DMS114 treated with DMSO at 0.1 percent for 48 hours (cell line): ENCODE results near the gene NKAIN4.

ENCODE experiments used
- DNase-seq: peaks from one replicate; lab custom pipeline; 2025; ENCODE audit not compliant: unreplicated experiment; lab: John Stamatoyannopoulos, UW

NKAIN4 gene

DNA sequence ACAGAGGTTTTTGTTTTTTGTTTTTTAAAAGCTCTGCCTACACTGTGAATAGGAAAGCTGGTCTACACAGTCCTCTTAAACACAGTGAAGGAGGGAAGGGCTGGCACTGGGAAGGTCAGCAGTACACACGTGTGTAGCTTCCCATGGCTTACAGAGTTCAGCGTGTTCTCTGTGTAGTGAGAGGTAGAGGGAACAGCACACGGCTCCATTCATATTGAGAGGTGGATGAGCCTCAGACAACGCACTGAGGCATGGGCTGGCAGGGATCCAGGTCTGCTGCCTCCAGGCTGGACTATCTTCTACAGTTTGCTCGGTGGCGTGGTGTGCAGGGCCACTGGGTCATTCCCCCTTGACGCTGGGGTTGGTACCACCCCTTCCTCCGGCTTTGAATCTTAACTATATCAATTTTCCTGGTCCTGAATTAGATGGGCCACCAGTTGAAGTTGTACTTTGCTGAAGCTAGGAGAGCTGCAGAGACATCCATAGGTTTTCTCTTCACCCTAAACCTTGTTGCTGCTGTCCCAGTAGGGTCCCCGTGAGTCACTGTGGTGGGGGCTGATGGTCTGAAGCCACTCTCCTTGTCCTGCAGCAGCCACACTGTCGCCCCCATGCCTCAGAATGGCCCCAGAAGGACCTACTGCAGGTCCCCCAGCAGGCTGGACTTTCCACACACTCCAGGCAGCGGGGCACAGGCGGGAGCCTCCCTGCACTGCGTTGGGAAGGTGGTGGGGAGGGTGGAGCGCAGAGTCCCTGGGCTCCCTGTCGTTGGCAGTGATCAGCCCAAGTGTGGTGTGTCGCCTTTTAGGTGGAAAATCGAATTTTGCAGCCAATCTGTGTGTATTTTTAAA is 20.3 kb upstream of the NKAIN4 start:
- no peak for DNase-seq

DNA sequence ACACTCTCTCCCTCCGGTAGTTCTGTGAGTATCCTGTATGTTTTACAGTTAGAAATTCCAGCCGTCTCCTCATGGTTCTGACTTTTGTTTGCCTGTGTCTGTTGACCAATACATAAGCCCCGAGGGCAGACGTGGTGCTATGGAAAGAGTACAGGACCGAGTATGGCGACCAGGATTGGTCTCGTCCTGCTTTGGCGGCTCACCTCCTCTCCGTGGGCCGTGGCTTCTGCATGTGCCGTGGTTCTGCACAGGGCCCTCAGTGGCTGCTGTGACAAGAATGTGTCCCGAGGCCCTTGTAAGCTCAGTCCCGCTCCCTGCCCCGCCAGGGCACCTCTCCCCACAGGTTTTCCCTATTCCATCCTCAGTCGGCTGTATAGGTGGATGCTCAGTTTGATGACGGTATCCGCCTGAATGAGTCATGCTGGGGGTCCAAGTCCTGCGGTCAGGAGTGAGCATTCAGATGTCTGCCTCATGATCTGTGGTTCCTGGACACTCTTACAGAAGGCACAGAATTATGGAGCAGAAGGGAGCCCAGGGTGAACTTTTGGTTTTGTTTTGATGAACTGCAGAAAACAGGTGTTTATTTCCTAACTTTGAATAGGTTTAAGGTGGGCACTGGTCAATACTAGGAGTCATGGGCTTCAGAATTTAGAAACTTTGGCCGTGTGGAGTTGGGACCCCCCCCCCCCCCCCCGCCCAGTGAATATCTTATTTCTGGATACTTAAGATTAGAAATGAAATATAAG is 19.5 kb upstream of the NKAIN4 start:
- DNase-seq: no peak

DNA sequence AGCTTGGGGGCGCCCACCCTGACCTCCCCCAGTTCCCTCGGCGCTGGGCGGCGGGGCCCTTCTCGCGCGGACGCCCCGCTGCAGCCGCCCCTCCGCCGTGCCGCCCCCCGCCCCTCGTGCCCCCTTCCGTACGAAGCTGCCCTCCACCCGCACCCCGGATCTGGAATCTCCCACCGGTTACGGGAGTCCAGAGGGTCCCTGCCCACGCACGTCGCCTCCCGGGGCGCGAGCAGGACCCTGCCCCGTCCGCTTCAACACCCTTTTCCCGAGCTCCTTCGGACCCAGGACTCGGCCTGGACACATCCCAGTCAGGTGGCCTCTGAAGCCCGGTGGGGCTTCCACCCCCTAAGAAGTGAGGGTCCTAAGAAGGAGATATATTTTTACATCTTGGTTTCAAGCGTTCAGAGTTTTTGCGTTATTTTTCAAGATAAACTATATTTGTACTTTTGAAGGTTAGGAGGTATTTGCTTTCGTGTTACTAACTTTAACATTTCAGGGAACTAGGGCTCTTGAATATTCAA is 18.9 kb upstream of the NKAIN4 start:
- DNase-seq: no peak

DNA sequence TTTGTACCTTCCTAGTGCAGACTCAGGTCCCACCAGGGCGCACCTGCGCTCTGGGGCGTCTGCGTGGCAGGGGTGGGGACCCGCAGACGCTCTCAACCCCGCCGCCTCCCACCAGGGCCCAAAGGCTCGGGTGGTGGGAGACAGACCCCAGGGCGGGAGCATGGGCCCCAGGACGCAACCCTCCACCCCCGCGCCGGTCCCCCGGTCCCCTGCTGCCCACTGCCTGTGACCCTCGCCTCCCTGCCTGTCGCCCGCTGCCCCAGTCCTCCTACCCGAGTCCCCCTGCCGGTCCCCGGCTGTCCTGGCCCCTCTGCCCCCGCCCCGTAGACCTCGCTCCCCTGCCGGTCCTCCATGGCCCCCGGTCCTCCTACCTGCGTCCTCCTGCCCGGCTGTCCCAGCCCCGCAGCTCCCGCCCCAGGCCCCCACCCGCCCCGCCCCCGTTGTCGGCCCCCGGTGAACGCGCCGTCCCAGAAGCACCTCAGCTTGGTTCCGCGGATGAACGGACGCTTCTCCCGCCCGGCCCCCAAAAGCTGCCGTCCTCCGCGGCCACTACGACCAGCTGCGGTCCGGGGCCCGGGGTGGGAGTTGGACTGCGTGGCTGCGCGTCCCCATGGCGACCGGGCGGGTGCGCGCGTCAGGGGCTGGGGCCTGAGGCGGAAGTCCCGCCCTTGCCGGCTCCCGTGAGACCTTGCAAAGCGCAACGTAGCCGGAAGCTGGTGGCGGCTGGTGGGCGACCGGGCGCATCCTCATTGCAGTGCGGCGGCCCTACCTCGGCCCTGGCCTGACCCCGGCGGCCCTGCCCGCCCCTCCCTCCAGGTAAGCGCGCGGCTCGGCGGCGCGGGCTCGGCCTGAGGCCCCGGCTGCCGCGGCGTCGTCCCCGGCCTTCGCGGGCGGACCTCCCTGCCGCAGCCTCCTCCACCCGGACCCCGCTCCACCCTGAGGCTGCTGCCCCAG is 18.1 kb upstream of the NKAIN4 start, which contains the start of gene ARFGAP1:
ARFGAP1 (plus strand) TSS at position 709 of the 954 bp plus-strand sequence. CDS start 2,768 bp downstream, outside the sequence.
- peak; percentile 53 for DNase-seq

DNA sequence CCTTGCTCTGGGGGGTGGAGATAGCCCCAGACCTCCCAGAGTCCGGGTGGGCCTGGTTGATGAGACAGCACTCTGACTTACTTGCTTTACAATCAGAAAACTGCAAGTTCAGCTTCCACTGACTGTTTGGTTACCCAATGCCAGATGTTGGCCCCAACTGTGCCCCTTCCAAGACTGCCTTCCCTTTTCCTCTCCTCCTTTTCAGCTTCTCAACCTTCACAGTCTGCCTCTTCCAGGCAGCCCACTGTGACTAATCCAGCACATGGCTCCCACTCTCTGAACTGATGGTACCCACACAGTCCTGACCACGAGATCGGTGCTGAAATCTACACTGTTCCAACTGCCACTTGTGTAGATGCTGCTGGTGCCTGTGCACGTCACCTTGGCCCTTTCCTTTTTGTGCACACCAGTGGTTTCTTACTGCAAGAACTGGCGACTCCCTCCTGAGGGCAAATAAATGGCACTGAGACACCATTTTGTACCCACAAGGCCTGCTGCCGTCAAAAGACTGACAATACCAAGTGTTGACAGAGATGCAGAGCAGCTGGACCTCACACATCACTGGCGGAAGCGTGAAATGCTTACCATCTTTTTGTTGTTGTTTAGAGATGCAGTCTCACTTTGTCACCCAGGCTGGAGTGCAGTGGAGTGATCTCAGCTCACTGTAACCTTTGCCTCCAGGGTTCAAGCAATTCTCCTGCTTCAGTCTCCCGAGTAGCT is 16.5 kb upstream of the NKAIN4 start:
- DNase-seq: no peak

DNA sequence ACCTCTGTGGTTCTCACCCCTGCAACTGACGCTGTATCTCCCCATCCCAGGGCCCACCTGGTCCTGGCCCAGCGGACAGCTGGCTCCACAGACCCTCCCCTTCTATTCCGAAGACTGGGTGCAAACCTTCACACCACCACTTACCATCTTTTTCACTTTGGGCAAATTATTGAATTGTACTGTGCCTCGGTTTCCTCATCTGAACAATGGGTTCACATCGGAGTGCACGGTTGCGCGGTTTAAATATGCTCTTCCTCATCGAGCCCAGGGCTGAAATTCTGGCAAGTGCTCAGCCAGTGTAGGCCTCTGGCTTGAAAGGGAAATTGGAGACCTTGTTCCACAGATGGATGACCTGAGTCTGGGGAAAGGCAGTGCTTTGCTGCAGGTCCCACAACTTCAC is 15.5 kb upstream of the NKAIN4 start:
- no peak for DNase-seq

DNA sequence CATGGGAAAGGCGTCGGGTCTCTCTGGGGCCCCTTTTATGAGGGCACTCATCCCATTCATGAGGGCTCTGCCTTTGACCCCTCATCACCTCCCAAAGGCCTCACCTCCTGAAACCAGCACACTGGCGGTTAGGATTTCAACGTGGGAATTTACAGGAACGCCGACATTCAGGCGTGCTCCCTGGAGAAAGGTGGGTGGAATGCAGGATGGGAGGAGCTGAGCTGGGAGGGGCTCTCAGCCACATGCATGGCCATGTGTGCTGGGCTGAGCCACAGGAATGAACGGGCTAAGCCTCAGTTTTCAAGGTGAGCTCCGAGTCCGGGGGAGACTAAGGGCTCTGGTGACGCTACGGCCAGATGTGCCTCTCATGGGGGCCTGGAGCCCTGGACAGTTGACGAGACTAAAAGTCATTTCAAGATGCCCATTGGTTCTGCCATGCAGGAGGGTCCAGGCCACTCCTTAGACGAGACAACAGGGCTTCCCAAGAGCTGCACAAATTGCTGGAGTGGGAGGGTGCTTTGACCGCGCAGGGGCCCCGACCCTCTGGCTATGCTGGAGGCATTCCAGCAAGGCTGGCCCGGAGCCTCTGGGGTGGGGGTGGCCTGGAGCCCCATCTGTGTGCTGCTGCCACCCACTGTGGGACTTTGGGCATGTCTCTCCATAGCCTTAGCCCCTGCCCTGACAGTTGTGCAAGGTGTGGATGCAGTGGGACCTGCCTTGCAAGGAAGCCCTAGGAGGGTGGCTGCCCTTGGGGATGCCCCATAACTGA is 14.6 kb upstream of the NKAIN4 start:
- DNase-seq: no peak

DNA sequence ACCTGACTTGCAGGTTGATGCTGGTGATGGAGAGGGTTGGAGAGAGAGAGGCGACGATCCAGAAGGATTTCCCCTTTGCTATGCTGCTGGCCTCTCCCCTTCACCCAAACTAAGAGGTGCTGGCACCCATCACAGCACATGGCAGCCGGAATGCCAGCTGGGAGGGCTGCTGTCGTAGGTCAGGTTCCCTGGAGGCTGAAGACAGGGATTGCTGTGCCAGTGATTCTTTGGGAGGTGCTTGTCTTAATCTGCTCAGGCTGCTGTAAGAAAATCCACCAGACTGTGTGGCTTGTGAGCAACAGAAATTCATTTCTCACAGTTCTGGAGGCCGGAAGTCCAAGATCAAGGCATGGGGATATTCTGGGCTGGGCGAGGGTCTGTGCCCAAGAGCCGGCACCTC is 14.0 kb upstream of the NKAIN4 start:
- no peak for DNase-seq

DNA sequence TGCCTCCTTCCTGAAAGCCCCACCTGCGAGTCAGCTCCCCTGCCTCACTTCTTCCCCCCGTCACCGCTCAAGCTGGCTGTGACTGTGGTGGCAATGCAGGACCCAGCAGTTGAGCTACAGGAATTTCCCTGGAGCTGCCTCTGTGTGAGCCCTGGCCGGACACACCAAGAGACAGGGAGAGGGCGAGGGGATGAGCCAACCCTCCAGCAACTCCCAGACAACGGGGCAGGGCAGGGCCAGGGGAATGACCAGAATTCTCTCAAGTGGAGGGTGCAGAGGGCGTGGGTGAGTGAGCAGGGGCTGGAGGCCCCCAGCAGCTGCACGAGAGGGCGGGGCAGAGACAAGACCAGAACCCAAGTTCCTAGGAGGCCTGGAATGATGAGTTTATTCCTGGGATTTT is 13.4 kb upstream of the NKAIN4 start:
- no peak for DNase-seq

DNA sequence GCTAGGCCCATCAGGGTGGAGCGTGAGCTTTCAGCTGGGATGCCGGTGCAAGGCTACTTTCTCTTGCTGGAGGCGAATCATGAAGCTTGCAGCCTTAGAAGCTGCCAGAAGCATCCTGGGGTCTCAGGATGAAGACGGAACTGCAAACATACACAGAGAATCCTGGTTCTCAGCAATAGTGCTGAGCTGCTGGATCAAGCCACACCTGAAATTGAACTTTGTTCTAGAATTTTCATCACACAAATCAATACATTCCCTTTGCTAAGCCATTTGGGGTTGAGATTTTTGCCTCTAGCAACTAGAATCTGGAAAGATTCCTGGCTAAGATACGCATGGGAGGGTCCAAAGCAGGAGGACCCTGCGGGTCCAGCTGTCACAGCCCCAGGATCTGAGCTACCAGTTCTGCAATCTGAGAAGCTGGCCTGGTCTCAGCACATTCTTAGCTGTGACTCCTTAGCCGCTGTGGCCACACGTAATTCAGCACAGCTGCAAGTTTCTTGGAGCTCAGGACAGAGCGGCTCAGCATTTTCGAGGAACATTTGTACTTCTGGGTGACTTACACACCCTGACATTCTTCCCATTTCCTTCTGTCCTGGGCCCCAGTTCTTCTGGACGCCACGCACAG is 11.7 kb upstream of the NKAIN4 start:
- no peak for DNase-seq

DNA sequence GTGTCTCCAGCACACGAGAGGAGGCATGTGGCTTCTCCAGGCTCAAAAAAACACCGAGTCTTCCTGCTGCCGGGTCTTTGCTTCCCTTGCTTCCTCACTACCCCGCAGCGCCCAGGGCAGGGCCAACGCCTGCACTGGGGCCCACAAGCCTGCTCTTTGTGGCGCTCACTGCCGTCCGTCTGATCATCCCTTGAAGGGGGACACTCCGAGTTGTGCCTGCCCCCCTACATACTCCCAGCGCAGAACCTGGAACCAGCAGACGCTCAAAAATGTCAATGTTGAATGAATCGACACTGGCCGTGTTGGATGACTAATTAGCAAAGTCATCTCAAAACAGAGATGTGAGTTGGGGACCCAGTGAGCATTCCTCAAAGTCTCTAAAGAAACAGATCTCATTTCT is 10.3 kb upstream of the NKAIN4 start:
- no peak for DNase-seq

DNA sequence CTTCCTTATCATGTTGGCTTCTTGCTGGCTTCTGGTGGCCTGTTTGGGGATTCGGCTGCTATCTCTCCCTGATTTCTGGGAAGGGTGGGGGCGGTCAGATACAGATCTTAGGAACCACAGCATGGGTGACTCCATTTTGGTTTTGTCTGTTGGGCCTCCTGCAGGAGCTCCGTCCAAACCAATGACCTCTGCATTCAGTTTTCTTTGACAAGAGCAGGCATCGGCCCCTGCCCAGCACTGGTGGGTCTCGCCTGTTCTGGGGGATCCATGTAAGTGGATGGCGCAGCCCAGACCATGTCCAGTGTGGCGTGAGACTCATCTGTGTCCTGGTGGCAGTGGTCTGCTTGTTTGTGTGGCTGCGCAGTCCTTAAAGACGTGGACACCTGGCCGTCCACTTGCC is 9.7 kb upstream of the NKAIN4 start:
- no peak for DNase-seq

DNA sequence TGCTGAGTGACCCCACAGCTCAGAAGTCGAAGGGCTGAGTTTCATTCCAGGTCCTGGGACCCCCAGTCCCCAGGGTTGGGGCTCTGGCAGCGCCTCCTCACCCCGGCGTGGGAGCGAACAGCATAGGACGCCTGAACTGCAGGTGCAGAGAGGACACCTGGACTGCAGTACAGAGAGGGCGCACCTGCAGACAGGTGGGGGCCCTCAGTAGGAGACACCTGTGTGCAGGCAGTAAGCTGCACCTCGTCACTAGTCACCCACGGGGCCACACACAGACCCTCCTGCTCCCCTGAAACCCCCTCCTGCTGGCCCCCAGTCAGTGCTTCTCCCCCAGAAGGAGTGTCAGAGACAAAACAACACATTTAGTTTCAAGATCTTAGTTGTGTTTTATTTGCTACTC is 8.6 kb upstream of the NKAIN4 start:
- no peak for DNase-seq

DNA sequence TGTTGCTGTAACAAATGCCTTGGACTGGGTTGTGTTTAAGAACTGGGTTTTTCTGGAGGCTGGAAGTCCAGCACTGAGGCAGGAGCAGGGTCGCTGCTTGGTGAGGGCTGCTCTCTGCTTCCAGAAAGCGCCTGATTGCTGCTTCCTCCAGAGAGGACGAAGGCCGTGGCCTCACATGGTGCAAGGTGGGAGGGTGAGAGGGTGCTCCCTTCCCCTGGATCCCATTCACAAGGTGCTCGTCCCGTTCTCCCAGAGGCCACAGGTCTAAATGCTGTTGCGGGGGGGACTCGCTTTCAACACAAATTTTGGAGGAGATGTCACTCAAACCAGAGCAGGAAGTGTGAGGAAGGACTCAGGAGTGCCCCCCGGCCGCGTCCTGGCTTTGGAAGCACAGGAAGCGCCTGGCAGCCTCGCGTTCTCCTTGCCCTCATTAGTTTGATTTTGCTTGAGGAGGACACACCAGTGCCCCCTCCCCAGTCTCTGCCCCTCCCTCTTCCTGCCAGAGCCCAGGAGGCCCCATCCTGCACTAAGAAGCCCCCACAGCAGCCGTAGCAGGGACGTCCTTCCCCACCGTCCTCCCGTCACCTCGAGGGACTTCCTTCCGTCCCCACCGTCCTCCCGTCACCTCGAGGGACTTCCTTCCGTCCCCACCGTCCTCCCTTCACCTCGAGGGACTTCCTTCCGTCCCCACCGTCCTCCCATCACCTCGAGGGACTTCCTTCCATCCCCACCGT is 7.7 kb upstream of the NKAIN4 start:
- DNase-seq: no peak

DNA sequence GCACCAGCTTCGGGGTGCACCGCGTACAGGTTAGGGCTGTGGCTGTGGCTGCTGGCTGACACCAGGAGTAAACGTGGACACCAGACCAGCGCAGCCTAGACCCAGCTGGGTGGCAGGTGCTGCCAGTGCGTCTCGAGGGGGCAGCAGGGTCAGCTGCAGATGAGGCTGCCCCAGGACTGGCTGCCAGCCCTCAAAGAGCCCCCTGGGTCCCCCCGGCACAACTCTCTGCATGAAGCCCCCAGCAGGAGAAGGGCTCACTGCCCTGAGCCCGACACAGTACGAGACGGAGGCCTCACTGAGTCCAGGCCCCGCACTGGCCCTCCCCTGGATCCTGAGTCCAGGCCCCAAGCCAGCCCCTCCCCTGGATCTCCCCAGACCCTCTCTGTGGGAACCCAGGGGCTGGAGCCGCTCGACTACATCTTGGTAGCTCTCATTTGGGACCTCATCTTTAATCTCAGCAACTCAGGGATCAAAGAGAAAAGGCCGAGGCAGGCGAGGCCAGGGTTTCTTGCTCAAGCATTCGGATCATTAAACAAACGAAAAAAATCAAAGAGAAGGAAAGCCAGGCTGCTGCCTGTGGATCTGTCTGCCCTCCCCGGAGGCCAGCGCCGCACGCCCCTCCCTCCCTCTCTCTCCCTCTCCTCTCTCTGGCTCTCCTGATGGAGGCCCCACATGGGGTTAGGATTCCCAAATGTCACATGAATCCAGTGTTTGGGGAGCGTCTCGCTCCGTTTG is 7.0 kb upstream of the NKAIN4 start:
- no peak for DNase-seq

DNA sequence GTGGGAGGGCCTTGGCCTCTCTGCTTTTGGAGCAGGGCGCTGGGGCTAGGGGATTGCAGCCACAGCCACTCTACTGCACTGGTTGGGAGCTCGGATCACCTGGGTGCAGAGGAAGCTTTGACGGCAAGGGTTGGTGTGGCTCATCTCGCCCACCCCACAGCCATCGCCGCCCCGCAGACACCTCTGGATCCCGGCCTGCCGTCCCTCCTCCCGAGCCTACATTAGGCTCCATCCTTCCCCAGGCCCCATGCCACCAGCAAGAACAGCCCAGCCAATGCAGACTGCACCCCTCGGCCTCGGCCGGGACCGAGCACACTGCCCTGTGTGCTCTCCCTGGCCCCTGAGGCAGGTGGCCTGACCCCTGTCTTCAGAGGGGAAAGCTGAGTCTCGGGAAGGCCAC is 6.3 kb upstream of the NKAIN4 start:
- no peak for DNase-seq

DNA sequence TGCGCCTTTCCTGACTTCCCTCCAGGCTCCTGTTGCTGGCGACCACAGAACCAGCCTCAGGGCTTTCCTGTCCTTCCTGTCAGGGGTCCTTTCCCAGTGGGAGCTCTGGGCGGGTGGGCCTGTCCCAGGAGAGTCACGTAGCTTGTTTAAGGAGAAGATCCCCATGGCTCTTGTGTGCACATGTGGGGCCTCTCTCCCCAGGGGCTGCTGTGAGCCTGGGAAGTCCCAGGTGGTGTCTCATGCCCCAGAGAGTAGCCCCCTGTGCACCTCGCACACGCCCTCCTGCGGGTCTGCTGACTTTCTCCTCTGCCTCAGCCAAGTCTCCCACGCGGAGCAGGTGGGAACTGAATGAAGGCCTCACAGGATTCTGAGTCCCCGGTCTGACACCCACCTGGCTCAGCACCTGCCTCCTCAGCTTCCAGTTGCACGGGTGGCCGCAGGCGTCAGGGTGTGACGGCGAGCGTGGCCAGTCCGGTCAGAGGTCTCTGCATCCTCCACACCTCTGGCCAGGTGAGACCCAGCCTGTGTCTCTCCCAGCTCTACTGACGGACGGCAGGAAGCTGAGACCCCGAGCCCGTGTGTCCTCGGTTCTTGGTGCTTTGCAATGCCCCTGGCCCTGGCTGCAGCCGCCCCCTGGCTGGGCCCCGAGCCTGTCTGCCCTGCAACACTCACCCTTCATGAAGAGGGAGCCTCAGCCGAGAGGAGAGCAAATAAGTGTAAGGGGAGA is 5.6 kb upstream of the NKAIN4 start:
- no peak for DNase-seq
